ENCODE results near the gene KMT5C. TPM values are rescaled to one million over a fixed set of nuclear protein-coding genes. Genes with fewer than 3 reads are reported as not detected.

Gene KMT5C
- total RNA-seq, 4 donors from 2014 or later = 12.4 to 65.6 (median 15.9) TPM

DNA sequence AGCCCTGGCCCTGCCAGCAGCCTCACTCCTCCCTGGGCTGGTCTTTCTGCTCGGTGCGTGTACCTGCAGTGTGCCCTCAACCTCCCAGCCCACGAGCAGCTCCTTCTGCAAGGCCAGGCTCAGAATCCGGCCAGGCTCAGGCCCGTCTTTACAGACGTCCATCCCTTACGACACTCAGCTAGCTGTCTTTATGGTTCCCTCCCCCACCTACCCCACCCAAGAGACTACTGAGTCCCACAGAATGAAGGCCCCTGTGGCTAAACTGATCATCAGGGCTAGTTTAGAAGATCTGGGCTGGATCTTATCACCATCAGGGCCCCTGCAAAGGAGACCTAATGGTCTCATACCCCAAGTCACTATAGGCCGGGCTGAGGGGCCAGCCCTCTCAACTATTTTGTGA, 25.3 kb upstream of the KMT5C start:
- intact Hi-C loops (cut with DNase I; ENCODE audit: low total_unique reads) = no loop called here
- no peak for DNase-seq
- H3K9me3 ChIP-seq = no peaks in the 10 kb centered on the region
- H3K36me3 ChIP-seq = no peaks in the 10 kb centered on the region
- no peak for TF ChIP-seq POLR2A (IDR thresholded peaks at IDR 0.05)
- TF ChIP-seq, protein P1, sequence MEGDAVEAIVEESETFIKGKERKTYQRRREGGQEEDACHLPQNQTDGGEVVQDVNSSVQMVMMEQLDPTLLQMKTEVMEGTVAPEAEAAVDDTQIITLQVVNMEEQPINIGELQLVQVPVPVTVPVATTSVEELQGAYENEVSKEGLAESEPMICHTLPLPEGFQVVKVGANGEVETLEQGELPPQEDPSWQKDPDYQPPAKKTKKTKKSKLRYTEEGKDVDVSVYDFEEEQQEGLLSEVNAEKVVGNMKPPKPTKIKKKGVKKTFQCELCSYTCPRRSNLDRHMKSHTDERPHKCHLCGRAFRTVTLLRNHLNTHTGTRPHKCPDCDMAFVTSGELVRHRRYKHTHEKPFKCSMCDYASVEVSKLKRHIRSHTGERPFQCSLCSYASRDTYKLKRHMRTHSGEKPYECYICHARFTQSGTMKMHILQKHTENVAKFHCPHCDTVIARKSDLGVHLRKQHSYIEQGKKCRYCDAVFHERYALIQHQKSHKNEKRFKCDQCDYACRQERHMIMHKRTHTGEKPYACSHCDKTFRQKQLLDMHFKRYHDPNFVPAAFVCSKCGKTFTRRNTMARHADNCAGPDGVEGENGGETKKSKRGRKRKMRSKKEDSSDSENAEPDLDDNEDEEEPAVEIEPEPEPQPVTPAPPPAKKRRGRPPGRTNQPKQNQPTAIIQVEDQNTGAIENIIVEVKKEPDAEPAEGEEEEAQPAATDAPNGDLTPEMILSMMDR (IDR thresholded peaks at IDR 0.05) = no peak
- H3K4me3 ChIP-seq = no peak overlapping the region
- H3K4me1 ChIP-seq = no peaks in the 10 kb centered on the region
- no peak overlapping the region for H3K27ac ChIP-seq
- H3K27me3 ChIP-seq = no peaks in the 10 kb centered on the region

DNA sequence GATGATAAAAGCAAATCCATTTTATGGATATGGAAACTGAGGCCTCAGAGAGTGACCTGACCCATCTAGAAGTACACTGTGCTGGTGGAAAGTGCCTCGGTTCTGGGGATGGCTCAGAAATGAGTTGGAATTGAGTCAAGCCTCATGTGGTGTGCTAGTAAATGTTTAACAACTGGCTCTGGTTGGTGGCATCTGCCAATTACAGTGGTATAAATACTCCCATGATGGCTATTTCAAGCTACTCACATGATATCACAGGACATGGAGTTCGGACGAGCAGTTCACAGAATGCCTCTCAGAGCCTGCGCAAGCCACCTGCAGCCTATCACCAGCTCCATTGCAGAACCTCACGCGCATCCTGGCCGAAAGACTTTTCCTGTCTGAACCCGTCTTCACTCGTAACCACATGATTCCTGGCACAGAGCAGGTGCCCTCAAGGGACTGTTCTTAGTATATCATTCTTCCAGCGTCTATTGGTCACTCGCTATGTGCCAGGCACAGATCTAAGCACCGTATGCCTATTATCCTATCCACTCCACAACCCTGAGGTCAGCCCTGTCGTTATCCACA, 23.6 kb upstream of the KMT5C start:
- intact Hi-C loops (cut with DNase I; ENCODE audit: low total_unique reads) = no loop called here
- H3K27me3 ChIP-seq = no peaks in the 10 kb centered on the region
- H3K36me3 ChIP-seq = no peaks in the 10 kb centered on the region
- no peak for DNase-seq
- no peaks in the 10 kb centered on the region for H3K4me1 ChIP-seq
- H3K27ac ChIP-seq = no peak overlapping the region
- H3K9me3 ChIP-seq = no peaks in the 10 kb centered on the region
- TF ChIP-seq, protein P1 (IDR thresholded peaks at IDR 0.05) = no peak
- TF ChIP-seq POLR2A (IDR thresholded peaks at IDR 0.05) = no peak
- H3K4me3 ChIP-seq = no peak overlapping the region

DNA sequence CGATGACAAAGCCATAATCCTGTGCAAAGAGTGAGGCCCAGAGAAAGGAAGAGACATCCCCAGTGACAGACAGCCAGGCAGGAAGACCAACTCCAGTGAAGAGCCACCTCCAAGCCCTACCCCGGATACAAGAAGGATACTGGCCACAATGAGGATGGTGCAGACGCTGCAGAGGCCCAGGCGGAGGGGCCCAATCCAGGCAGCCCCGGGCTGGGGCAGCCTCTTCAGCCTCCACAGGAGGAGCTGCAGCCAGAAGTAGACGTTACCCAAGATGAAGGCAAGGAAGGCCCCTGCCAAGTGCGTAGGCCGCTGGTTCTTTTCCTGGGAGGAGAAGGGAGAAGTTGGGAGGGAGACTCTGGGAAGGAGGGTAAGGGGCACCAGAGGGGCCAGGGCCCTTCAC, 23.0 kb upstream of the KMT5C start:
- Histone ChIP-seq H3K36me3 (no peaks in the 10 kb centered on the region), H3K9me3 (no peaks in the 10 kb centered on the region), H3K4me1 (no peaks in the 10 kb centered on the region), H3K27ac (no peak overlapping the region), H3K27me3 (no peaks in the 10 kb centered on the region), H3K4me3 (no peak overlapping the region)
- no peak for DNase-seq
- intact Hi-C loops (cut with DNase I; ENCODE audit: low total_unique reads) = no loop called here
- no peak for TF ChIP-seq POLR2A (IDR thresholded peaks at IDR 0.05)
- TF ChIP-seq, protein P1 (IDR thresholded peaks at IDR 0.05) = no peak

DNA sequence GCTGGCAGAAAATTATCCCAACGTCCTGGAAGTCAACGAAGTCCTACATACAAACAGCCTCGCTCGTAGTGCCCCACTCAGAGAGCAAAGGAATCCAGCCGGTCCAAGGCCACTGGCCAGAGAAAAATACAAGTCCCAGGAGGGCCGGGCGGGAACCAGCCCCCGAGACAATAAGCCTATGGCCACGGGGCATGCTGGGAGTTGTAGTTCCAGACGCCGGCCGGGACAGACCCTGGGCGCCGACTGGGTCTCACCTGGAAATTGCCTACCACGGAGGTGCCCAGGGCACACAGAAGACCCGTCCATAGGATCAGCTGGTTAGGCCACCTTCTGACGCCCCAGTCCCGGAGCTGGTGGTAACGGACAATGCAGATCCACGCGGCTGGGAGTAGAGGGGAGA, 19.9 kb upstream of the KMT5C start:
- H3K4me3 ChIP-seq = no peak overlapping the region
- no peaks in the 10 kb centered on the region for H3K27me3 ChIP-seq
- no peaks in the 10 kb centered on the region for H3K36me3 ChIP-seq
- H3K9me3 ChIP-seq = no peaks in the 10 kb centered on the region
- H3K4me1 ChIP-seq = no peaks in the 10 kb centered on the region
- intact Hi-C loops (cut with DNase I; ENCODE audit: low total_unique reads) = no loop called here
- no peak for DNase-seq
- TF ChIP-seq, protein P1 (IDR thresholded peaks at IDR 0.05) = no peak
- no peak for TF ChIP-seq POLR2A (IDR thresholded peaks at IDR 0.05)
- no peak overlapping the region for H3K27ac ChIP-seq

DNA sequence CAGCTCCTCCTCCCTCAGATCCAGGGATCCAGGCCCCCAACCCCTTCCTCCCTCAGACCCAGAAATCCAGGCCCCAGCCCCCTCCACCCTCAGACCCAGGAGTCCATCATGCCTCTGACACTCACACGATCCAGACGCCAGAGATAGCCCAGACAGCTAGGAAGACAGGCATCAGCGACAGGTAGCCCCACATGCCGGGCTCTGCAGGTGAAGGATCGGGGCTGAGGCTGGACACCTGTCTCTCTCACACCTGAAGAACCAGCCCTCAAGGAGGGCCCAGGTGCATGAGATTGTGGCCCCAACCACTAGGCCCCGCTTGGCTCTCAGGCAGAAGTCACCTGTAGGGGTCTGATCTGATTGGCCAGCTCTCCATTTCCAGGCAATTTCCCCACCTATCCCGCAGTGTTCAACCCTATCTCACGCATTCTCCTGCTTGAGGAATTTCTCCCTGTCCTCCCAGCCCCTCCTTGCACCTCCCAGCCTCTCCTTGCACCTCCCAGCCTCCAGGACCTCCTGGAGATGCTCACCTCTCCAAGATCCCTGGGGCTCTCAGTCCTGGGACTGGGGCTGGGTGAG, 18.7 kb upstream of the KMT5C start:
- Histone ChIP-seq H3K27ac (no peak overlapping the region), H3K27me3 (no peaks in the 10 kb centered on the region), H3K4me1 (no peaks in the 10 kb centered on the region), H3K4me3 (no peak overlapping the region), H3K9me3 (no peaks in the 10 kb centered on the region), H3K36me3 (no peaks in the 10 kb centered on the region)
- no peak for DNase-seq
- TF ChIP-seq, protein P1 (IDR thresholded peaks at IDR 0.05) = no peak
- no peak for TF ChIP-seq POLR2A (IDR thresholded peaks at IDR 0.05)
- intact Hi-C loops (cut with DNase I; ENCODE audit: low total_unique reads) = no loop called here
